Neural crest cell (in vitro differentiated cells): ENCODE results near the gene SEMA4D. TPM values are rescaled to one million over a fixed set of nuclear protein-coding genes. Genes with fewer than 3 reads are reported as not detected.
A peak's percentile ranks its signal among the peaks of the same experiment; 100 is the strongest.

Experiments used
- DNase-seq: peaks from one replicate; pipeline ENCODE4 v3.0.0; 2021; ENCODE audit warnings: low read depth, mixed read lengths, low spot score
- H3K27ac Mint-ChIP-seq: one replicate; pipeline ENCODE4 v1.8.0; 2021; ENCODE audit warnings: mild to moderate bottlenecking, mixed read lengths; ENCODE audit not compliant: unreplicated experiment
- H3K27me3 Mint-ChIP-seq: 2 replicates; pipeline ENCODE4 v1.8.0; 2021; ENCODE audit warnings: low read depth, mild to moderate bottlenecking, mixed read lengths
- H3K36me3 Mint-ChIP-seq: 2 replicates; pipeline ENCODE4 v1.8.0; 2021; ENCODE audit warnings: low read depth, mild to moderate bottlenecking, mixed read lengths
- H3K4me1 Mint-ChIP-seq: 2 replicates; pipeline ENCODE4 v1.8.0; 2021; ENCODE audit warnings: mixed read lengths
- H3K4me3 Mint-ChIP-seq: one replicate; pipeline ENCODE4 v1.8.0; 2021; ENCODE audit warnings: mild to moderate bottlenecking, mixed read lengths
- H3K9me3 Mint-ChIP-seq: 2 replicates; pipeline ENCODE4 v1.8.0; 2021; ENCODE audit warnings: mixed read lengths
- CTCF ChIP-seq: fragments of 200-600 bp; sonication (generic); conservative IDR thresholded peaks from 2 replicates; pipeline ENCODE4 v1.5.0; 2021; ENCODE audit warnings: antibody characterized with exemption, mild to moderate bottlenecking
- total RNA-seq: library from RNA; stranded (reverse); gene quantifications from 2 replicates; pipeline ENCODE4 v1.2.1, GENCODE V29; 2021

The SEMA4D gene
- total RNA-seq, 1 donor from 2014 or later, result 33.5 TPM

DNA sequence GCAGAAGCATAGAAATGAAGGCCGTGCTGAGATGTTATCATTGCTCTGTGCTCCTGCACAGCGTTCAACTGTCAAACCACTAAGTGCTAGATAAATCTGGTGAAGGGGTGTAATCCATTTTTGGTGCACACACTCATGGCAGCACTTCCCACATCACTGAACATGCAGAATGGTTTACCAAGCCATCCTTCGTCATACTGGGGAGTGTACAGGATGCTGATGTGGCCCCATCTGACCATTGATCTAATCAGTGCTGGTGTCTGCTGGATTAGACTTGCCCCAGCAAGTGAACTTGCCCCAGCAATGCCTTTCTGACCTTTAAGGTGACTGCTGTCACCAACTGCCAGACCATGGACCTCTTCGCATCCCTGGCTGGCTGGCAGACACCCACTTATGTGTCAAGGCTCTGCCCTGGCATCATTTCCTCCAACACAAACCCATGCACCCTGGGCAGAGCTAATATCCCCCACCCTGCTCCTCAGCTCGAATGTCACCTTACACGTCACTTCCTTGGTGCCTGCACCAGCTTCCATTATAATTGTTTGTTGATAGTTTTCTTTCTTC, 4.2 kb upstream of the SEMA4D start:
- Mint-ChIP-seq H3K4me1 (peaks cover 14% of the 10 kb centered on the region), H3K4me3 (peak overlapping the region; percentile 47), H3K27me3 (no peaks in the 10 kb centered on the region), H3K9me3 (no peaks in the 10 kb centered on the region), H3K27ac (no peak overlapping the region), H3K36me3 (no peaks in the 10 kb centered on the region)
- TF ChIP-seq CTCF, result no peak
- DNase-seq, result no peak

DNA sequence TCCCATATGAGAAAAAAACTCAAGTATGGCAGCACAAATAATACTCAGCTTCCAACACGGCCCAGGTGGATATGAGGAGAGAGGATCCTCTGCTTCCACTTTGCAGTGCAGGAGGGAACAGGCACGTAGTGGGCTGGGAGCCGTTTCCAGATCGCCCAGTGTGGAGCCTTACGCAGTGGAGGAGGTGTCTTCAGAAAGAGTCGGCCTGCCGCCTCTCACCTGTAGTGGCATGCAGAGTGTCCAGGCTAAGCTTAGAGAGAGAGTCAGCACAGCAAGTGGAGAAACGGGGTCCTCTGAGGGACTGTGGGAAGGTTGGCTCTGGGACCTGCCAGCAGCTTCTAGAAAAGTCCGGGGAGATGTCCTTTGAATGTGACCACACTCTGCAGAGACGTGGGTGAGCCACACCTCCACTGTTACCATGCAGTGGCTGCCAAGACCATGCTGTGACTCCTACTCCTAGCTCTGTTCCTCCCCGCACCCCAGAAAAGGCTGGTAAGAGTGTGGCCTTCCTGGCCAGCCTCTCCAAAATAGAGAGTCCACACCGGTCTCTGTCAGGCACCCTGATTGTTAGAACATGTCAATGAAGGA, 3.5 kb upstream of the SEMA4D start:
- Mint-ChIP-seq H3K4me1 (peaks cover 19% of the 10 kb centered on the region), H3K27ac (no peak overlapping the region), H3K9me3 (no peaks in the 10 kb centered on the region), H3K27me3 (peaks cover under 1% of the 10 kb centered on the region), H3K36me3 (no peaks in the 10 kb centered on the region), H3K4me3 (peak overlapping the region; percentile 47)
- DNase-seq, result no peak
- TF ChIP-seq CTCF, result no peak

- peaks cover 4% of the 10 kb centered on the region for H3K27me3 Mint-ChIP-seq
- H3K4me1 Mint-ChIP-seq, result peaks cover 13% of the 10 kb centered on the region
- no peak for TF ChIP-seq CTCF
- no peak for DNase-seq
- H3K4me3 Mint-ChIP-seq, result peak overlapping the region; percentile 62
- no peaks in the 10 kb centered on the region for H3K36me3 Mint-ChIP-seq
- no peaks in the 10 kb centered on the region for H3K9me3 Mint-ChIP-seq
- H3K27ac Mint-ChIP-seq, result no peak overlapping the region
These were observed 2.1 kb upstream of the SEMA4D start for GRCh38 chr9:89500008-89500407.

DNA sequence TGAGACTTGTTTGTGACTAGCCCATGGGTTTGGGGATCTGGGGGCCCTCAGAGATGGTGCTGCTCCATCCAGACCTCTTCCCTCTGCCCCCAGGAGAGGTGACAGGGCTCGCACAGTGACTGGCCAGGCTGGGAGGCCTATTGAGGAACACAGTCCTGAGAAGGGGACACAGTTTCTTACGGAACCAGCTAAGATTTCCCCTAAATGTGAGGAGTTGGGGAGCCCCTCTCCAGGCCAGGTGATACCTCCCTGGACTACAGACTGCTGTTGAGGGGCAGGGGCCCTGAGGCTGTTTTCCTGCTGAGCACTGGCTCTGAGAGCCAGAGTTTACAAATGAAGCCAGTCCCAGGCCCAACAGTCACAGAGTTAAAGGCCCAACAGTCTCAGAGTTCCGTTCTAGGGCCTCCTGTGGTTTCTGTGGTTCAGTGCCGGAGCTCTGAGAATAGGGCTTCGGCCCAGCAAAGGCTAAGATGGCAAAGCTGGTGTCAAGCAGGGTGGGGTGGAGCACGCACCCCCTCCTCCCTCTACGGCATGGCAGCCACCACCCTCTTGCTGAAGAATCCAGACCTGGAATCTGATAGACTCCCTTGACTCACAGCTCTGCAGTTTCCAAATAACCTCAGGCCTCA, 1.1 kb upstream of the SEMA4D start:
- Mint-ChIP-seq H3K36me3 (no peaks in the 10 kb centered on the region), H3K27ac (no peak overlapping the region), H3K4me3 (peak overlapping the region; percentile 85), H3K27me3 (peaks cover 6% of the 10 kb centered on the region), H3K4me1 (peaks cover 22% of the 10 kb centered on the region), H3K9me3 (no peaks in the 10 kb centered on the region)
- no peak for DNase-seq
- no peak for TF ChIP-seq CTCF

DNA sequence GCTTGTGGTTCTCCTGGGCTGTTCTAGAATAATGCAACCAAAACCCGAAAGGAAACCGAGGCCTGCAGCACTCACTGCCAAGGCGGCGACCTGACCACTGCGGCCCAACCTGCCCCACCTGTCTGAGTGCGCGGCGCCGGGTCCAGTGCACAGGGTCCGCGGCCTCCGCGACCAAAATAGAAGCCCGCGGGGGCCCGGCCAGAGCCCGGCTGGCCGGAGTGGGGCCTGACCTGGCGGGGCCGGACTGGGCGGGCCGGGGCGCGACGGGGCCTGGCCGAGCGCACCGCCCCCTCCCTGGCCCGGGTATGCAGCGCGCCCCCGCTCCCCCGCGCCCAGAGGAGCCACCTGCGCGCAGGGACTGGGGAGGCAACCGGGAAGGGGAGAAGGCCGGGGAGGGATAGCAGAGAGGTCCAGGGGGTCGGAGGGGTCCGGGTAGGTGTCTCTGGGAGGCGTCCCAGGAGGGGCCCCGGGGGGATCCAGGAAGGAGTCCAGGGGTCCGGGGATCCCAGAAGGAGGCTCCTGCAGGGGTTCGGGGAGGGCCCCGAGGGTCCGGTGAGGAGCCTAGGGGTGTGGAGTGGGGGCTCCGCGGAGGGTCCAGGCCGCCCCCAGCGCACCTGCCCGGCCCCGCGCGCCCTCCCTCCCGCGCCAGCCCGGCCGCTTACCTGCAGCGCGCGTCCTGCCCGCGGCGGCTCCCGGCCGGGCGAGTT, 503 bp downstream of the SEMA4D start:
- DNase-seq, result peak; percentile 10
- H3K36me3 Mint-ChIP-seq, result peaks cover under 1% of the 10 kb centered on the region
- TF ChIP-seq CTCF, result no peak
- peak overlapping the region; percentile 85 for H3K4me3 Mint-ChIP-seq
- H3K27ac Mint-ChIP-seq, result peak overlapping the region; percentile 14
- no peaks in the 10 kb centered on the region for H3K9me3 Mint-ChIP-seq
- H3K27me3 Mint-ChIP-seq, result peaks cover 6% of the 10 kb centered on the region
- peaks cover 30% of the 10 kb centered on the region for H3K4me1 Mint-ChIP-seq
